Skeletal muscle satellite cell (primary cell): ENCODE measurements around the gene IST1.

Experiments
- H3K27me3 ChIP-seq: 2 replicates; pipeline ENCODE4 v1.7.0; 2013; ENCODE audit warnings: low read length; ENCODE audit not compliant: control insufficient read depth, insufficient read depth
- H3K36me3 ChIP-seq: 2 replicates; pipeline ENCODE4 v1.7.0; 2013; ENCODE audit warnings: mild to moderate bottlenecking, control low read depth, low read length; ENCODE audit not compliant: insufficient read depth
- H3K4me1 ChIP-seq: 2 replicates; pipeline ENCODE4 v1.7.0; 2013; ENCODE audit warnings: low read length; ENCODE audit not compliant: control insufficient read depth, insufficient read depth
- H3K4me2 ChIP-seq: 2 replicates; pipeline ENCODE4 v1.7.0; 2013; ENCODE audit warnings: mild to moderate bottlenecking, low read length
- H3K4me3 ChIP-seq: 2 replicates; pipeline ENCODE4 v1.7.0; 2013; ENCODE audit warnings: low read length
- H3K9ac ChIP-seq: 2 replicates; pipeline ENCODE4 v1.7.0; 2013; ENCODE audit warnings: mild to moderate bottlenecking, low read depth, low read length, moderate library complexity
- H3K9me3 ChIP-seq: replicated peaks from 2 replicates; pipeline ENCODE4 v1.7.0; 2013; ENCODE audit warnings: mild to moderate bottlenecking, control low read depth, low read length

IST1 gene

DNA sequence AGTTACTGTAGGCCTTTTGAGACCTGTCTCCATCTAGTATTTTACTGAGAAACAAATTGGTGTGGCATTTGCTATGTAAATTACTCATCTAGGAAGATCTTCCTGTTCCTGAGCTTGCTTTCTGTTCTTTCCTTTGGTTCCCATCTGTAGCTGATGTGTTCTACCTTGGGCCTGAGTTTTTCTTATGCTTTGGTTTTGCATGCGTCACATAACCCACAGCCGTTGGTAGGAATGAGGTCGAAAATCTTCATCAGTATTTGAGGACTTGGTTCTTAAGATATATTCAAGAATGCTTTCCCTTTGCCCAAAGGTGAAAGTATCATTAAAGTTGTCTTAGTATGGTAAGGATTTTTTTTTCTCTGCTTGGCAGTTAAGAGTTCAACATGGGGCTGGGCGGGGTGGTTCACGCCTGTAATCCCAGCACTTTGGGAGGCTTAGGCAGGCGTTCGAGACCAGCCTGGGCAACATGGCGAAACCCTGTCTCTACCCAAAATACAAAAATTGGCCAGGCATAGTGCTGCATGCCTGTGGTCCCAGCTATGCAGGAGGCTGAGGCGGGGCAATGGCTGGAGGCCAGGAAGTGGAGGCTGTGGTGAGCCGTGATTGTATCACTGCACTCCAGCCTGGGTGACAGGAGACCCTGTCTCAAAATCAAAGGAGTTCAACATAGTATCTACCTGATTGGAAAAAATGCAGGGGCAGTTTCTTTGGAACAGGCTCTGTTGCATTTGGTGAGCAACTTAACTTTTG lies 28.8 kb downstream of the IST1 start:
- H3K36me3 ChIP-seq = peaks cover 81% of the 10 kb centered on the region

DNA sequence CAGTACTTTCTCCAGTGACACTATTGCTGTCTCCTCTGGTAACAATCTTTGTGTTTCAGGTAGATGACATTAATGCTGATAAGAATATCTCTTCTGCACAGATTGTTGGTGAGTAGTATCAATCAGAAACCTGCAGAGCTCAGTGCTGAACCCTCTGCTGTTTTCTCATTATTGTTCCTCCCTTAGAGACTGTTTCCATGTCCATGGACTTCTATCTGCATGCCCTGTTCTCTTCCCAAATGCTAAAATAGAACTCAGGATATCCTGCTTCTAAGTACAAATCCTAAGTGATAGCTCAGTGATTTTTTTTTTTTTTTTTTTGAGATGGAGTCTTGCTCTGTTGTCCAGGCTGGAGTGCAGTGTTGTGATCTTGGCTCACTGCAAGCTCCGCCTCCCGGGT lies 29.4 kb downstream of the IST1 start:
- H3K9ac ChIP-seq = no peak overlapping the region
- H3K27me3 ChIP-seq = no peaks in the 10 kb centered on the region
- no peaks in the 10 kb centered on the region for H3K9me3 ChIP-seq
- peaks cover 80% of the 10 kb centered on the region for H3K36me3 ChIP-seq
- no peak overlapping the region for H3K4me2 ChIP-seq
- H3K4me1 ChIP-seq = peaks cover 39% of the 10 kb centered on the region
- no peak overlapping the region for H3K4me3 ChIP-seq

More for the DNA sequence above, 28.8 kb downstream of the IST1 start:
- peaks cover 34% of the 10 kb centered on the region for H3K4me1 ChIP-seq
- no peak overlapping the region for H3K4me3 ChIP-seq
- H3K4me2 ChIP-seq = no peak overlapping the region
- no peaks in the 10 kb centered on the region for H3K9me3 ChIP-seq
- H3K27me3 ChIP-seq = no peaks in the 10 kb centered on the region
- H3K9ac ChIP-seq = no peak overlapping the region

DNA sequence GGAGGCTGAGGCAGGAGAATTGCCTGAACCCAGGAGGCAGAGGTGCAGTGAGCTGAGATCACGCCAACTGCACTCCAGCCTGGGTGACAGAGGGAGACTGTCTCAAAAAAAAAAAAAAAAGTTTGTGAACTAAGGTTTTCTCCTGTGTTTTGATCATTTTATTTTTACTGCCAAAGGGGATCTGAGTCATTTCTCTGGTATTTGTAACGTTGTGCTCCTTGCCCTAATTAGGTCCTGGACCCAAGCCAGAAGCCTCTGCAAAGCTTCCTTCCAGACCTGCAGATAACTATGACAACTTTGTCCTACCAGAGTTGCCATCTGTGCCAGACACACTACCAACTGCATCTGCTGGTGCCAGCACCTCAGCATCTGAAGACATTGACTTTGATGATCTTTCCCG lies 32.1 kb downstream of the IST1 start:
- peaks cover 39% of the 10 kb centered on the region for H3K4me1 ChIP-seq
- peaks cover 72% of the 10 kb centered on the region for H3K36me3 ChIP-seq
- H3K9ac ChIP-seq = peak overlapping the region; percentile 26

DNA sequence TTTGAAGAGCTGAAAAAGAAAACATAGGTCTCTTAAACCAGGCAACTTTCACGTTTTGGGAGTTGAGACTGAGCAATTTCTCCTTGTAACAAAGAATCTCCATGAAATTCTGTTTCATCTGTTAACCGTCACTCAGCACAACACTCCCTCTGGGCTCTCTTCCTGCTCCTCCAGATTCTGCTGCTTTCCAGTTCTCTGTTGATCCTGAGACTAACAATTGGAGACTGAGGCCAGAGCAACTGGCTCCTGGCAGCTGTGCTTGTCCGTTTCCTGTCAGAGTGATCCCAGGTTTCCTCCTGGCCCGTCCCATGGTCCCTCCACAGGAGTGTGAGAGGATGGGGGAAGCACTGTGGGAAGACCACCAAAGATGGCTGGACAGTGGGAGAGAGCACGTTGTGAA lies 32.5 kb downstream of the IST1 start:
- Histone ChIP-seq H3K27me3 (no peaks in the 10 kb centered on the region), H3K36me3 (peaks cover 68% of the 10 kb centered on the region), H3K4me1 (peaks cover 39% of the 10 kb centered on the region), H3K9me3 (no peaks in the 10 kb centered on the region), H3K4me3 (no peak overlapping the region), H3K9ac (no peak overlapping the region), H3K4me2 (peak overlapping the region; percentile 23)

More for the DNA sequence above, 32.1 kb downstream of the IST1 start:
- H3K27me3 ChIP-seq = no peaks in the 10 kb centered on the region
- H3K9me3 ChIP-seq = no peaks in the 10 kb centered on the region
- peak overlapping the region; percentile 31 for H3K4me2 ChIP-seq
- H3K4me3 ChIP-seq = no peak overlapping the region

DNA sequence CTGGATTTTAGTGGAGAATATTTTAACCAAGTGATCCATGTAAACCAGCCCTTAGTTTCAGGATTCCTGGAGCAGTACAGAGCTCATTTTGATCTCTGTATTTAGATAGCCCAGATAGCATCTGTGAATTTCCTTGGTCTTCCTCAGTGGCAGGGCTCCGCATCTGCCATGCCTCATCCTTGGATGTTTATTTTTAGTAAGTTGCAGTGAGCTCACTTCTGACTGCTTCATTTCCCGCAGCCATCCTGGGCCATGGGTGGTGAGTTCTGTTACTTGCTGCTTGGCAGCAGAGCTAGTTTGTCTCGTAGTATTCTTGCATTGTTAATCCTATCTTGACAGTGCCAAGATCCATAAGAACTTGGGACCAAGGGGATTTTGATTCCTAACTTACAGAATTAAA lies 33.7 kb downstream of the IST1 start:
- H3K4me1 ChIP-seq = peaks cover 45% of the 10 kb centered on the region
- H3K4me3 ChIP-seq = peak overlapping the region; percentile 27
- H3K36me3 ChIP-seq = peaks cover 56% of the 10 kb centered on the region
- H3K4me2 ChIP-seq = peak overlapping the region; percentile 39
- H3K9me3 ChIP-seq = no peaks in the 10 kb centered on the region
- H3K9ac ChIP-seq = peak overlapping the region; percentile 29
- no peaks in the 10 kb centered on the region for H3K27me3 ChIP-seq

DNA sequence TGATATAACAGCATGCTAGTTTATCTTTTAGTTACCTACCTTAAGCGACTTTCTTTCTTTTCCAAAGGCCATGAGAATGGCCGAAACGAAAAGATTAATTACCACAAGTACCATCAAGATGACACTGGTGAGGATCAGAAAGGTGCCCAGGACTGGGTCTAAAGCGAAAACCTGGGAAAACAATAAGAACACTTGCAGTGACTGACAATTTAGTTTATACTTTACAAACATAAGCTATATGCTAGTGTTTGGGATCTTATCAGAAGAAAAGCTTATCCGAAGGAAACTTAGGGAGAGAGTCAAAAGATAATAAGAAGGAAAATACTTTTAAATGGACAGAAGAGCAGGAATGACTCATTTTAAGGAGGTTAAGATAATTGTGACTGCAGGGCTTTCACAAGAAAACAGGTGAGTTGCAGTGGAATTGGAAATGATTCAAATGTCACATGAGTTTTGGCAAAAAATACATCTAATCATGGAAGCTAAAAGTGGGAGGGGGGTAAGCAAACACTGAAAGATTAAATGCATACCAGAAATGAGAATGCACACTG lies 34.8 kb downstream of the IST1 start:
- no peak overlapping the region for H3K4me2 ChIP-seq
- peaks cover 43% of the 10 kb centered on the region for H3K4me1 ChIP-seq
- no peak overlapping the region for H3K9ac ChIP-seq
- no peaks in the 10 kb centered on the region for H3K9me3 ChIP-seq
- no peak overlapping the region for H3K4me3 ChIP-seq
- peaks cover 58% of the 10 kb centered on the region for H3K36me3 ChIP-seq
- no peaks in the 10 kb centered on the region for H3K27me3 ChIP-seq

DNA sequence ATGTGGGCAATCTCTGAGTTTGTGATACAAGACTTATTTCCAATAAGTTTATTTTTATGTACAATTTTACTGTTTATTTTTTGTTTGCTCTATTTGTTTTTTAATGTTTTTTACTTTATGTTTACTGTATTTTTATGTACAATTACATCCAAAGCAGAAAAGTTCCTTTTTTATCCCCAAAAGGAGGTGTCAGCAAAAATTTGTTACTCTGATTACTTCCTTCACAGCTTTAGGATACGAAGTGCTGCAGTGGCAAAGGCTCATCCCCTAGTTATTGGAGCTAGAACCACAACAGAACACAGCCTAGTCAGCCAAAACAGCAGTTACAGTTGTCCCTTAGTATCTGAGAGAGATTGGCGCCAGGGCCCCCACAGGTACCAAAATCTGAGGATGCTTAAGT lies 35.7 kb downstream of the IST1 start:
- Histone ChIP-seq H3K9ac (no peak overlapping the region), H3K9me3 (no peaks in the 10 kb centered on the region), H3K4me2 (no peak overlapping the region), H3K27me3 (no peaks in the 10 kb centered on the region), H3K36me3 (peaks cover 64% of the 10 kb centered on the region), H3K4me3 (no peak overlapping the region), H3K4me1 (peaks cover 43% of the 10 kb centered on the region)

DNA sequence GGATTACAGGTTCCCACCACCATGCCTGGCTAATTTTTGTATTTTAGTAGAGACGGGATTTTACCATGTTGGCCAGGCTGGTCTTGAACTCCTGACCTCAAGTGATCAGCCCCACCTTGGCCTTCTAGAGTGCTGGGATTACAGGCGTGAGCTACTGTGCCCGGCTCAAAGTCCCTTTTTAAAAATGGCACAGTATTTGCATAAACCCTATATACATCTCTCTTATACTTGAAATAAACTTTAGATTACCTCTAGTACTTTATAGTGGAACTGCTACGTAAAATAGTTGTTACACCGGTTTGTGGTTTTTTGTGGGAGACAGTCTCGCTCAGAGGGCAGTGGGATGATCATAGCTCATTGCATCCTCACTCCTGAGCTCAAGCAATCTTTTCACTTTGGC lies 36.3 kb downstream of the IST1 start:
- Histone ChIP-seq H3K4me3 (no peak overlapping the region), H3K9me3 (no peaks in the 10 kb centered on the region), H3K4me2 (no peak overlapping the region), H3K27me3 (no peaks in the 10 kb centered on the region), H3K36me3 (peaks cover 63% of the 10 kb centered on the region), H3K4me1 (peaks cover 39% of the 10 kb centered on the region), H3K9ac (no peak overlapping the region)

DNA sequence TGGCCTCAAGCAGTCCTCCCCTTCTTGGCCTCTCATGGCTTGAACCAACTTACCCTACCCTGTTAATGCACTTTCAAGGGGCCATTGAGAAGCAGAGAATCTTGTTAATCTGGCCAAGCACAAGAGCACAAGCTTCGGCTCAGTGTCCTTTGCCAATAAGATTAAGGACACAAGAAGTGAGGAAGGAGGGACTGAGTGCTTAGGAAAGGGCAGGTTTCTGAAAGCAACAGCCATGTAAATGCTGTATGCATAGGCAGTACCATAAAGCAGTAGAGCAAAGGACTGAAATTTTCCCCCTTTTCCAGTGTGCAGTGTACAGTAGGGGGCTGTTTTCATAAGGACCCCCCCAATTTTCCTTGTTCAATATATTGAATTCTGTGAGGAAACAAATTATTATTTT lies 37.7 kb downstream of the IST1 start:
- Histone ChIP-seq H3K9me3 (no peaks in the 10 kb centered on the region), H3K4me3 (no peak overlapping the region), H3K4me1 (peaks cover 25% of the 10 kb centered on the region), H3K36me3 (peaks cover 51% of the 10 kb centered on the region), H3K9ac (no peak overlapping the region), H3K27me3 (no peaks in the 10 kb centered on the region), H3K4me2 (no peak overlapping the region)

DNA sequence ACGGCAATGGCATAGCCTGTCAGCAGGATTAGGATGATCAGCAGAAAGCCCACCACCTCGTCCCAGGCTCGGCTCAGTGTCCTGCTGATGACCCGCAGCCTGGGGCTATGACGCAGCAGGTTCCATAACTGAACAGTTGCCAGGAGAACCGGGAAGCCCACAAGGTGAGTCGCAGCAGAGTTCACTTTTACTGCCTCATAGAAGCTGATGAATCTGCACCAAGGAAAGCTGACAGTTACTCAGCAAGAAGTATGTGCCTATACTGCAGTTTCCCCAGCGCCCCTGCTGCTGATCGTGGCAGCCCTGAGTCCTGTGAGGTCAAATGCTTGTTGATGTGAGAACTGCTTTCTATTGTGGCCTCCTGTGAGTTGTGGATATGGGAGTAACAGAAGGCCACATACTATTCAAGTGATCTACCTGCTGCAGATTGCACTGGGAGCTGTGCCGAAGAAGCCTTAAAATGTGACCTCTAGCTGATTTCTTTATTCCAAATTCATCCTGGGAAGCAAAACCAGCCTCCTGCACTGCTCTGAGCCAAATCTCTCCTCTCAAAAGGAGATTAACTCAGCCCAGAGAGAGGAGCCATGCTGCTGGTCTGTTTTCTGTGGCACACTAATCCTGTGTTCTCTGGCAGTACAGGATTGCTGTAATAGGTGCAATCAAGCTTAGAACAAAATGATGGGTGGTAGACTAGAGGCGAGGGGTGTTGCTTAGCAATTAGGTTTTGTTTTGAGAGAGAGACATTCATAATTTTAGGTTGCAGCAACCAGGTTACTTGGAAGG lies 38.8 kb downstream of the IST1 start:
- Histone ChIP-seq H3K4me1 (peaks cover 14% of the 10 kb centered on the region), H3K9me3 (no peaks in the 10 kb centered on the region), H3K9ac (no peak overlapping the region), H3K36me3 (peaks cover 41% of the 10 kb centered on the region), H3K27me3 (no peaks in the 10 kb centered on the region), H3K4me2 (no peak overlapping the region), H3K4me3 (no peak overlapping the region)

DNA sequence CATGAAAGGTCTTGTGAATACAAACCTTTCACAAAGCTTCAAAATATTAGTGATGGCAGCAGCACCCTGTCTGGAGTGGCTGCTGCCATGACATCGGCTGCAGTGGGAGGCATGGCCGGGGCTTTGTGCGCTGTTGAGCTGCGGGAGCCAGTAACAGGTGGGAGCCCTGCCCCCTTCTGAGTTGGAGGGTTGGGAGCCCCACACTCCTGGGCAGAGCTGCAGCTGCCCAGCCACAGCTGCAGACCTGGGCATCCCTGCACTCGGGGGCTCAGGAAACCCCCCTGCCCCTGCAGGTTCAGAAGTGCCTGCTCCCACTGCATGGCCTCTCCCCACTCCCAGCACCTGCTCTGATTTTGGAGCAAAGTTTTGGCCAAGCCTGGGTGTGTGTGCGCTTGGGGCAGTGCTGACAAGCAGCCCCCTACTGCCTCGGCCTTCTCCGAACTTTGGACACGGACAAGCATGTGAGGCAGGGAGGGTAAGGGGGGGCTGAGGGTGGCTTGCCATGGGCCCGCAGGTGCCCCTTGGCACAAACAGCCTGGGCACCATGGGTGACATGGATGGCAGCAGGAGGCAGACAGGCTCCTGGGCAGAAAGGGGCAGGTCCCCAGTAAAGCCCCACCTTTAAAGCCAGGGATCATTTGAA lies 42.7 kb downstream of the IST1 start:
- H3K9me3 ChIP-seq = no peaks in the 10 kb centered on the region
- peaks cover 8% of the 10 kb centered on the region for H3K4me1 ChIP-seq
- H3K4me3 ChIP-seq = no peak overlapping the region
- H3K36me3 ChIP-seq = peaks cover 18% of the 10 kb centered on the region
- no peaks in the 10 kb centered on the region for H3K27me3 ChIP-seq
- H3K4me2 ChIP-seq = no peak overlapping the region
- no peak overlapping the region for H3K9ac ChIP-seq
